ENCODE data around the gene NUFIP1.
"Not testable (repeated sequence)": the region's sequence is repeated elsewhere in the genome, so short reads cannot be mapped to it uniquely, and the experiment has no call there.

NUFIP1 gene

GRCh38 chr13:44902738-44903137 lies 86.5 kb downstream of the NUFIP1 start:
- DNase-seq (ENCODE audit: low read depth) = no peak
- TF ChIP-seq, protein P1, sequence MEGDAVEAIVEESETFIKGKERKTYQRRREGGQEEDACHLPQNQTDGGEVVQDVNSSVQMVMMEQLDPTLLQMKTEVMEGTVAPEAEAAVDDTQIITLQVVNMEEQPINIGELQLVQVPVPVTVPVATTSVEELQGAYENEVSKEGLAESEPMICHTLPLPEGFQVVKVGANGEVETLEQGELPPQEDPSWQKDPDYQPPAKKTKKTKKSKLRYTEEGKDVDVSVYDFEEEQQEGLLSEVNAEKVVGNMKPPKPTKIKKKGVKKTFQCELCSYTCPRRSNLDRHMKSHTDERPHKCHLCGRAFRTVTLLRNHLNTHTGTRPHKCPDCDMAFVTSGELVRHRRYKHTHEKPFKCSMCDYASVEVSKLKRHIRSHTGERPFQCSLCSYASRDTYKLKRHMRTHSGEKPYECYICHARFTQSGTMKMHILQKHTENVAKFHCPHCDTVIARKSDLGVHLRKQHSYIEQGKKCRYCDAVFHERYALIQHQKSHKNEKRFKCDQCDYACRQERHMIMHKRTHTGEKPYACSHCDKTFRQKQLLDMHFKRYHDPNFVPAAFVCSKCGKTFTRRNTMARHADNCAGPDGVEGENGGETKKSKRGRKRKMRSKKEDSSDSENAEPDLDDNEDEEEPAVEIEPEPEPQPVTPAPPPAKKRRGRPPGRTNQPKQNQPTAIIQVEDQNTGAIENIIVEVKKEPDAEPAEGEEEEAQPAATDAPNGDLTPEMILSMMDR (IDR thresholded peaks at IDR 0.05; ENCODE audit: control insufficient read depth, extremely low read depth, insufficient read depth) = no peak
- H3K4me3 ChIP-seq (ENCODE audit: low read depth, low read length) = no peak overlapping the region

- TF ChIP-seq, protein P1 (IDR thresholded peaks at IDR 0.05; ENCODE audit: control insufficient read depth, extremely low read depth, insufficient read depth) = no peak
Observed at GRCh38 chr13:44899967-44900366, 89.3 kb downstream of the NUFIP1 start.

GRCh38 chr13:44898308-44898707 lies 91.0 kb downstream of the NUFIP1 start:
- not testable (repeated sequence) for DNase-seq (ENCODE audit: low read depth); H3K4me3 ChIP-seq (ENCODE audit: low read depth, low read length)

More at GRCh38 chr13:44899967-44900366, 89.3 kb downstream of the NUFIP1 start:
- no peak overlapping the region for H3K4me3 ChIP-seq (ENCODE audit: low read depth, low read length)
- no peak for DNase-seq (ENCODE audit: low read depth)

DNA sequence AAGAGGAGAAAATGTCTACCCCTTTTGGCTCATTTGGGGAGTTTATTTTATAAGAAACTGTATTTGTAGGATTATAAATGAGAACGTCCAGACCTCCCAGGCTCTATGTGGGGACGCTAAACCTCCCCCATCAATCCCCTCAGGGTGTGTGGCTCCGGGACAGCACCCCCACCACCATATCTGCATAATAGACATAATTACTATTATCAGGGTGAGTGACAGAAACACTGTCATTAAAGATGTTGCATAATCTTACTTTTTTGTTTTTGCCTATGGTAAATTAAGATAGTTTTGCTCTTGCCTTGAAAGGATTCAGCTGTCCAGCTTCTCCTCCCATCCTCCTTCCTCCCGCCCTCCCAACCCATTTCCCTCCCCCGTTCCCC lies 93.3 kb downstream of the NUFIP1 start:
- TF ChIP-seq, protein P1 (IDR thresholded peaks at IDR 0.05; ENCODE audit: control insufficient read depth, extremely low read depth, insufficient read depth) = no peak
- no peak for DNase-seq (ENCODE audit: low read depth)
- H3K4me3 ChIP-seq (ENCODE audit: low read depth, low read length) = no peak overlapping the region

DNA sequence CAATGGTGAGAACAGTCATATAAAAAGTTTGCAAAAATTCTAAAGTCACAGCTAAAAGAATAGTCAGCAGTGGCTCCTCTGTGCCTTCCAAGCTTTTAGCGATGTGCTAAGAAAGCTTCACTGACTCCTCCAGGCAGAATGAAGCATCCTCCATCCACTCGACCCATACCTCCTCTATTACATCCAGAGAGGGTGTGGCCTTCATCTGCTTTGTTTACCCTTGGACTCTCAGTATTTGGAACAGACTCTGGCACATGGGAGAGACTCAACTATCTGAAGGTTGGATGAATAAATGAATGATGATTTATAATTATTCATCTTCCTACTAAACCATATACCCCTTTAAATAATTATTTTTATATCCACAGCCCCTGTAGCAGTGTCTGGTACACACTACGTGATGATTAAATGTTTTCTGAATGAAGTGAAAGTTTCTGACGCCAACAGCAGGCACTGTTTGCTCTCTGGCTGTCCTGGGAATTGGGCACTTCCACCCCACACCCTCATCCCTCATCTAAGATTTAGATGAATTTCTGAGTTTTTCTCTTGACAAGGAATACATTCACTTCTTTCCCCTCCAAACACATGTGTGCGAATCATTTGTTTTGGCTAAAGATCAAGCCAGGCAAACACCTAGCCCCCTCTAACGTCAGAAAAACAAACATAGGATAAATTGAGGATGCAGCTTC lies 93.9 kb downstream of the NUFIP1 start:
- H3K4me3 ChIP-seq (ENCODE audit: low read depth, low read length) = no peak overlapping the region
- TF ChIP-seq, protein P1 (IDR thresholded peaks at IDR 0.05; ENCODE audit: control insufficient read depth, extremely low read depth, insufficient read depth) = no peak
- no peak for DNase-seq (ENCODE audit: low read depth)

DNA sequence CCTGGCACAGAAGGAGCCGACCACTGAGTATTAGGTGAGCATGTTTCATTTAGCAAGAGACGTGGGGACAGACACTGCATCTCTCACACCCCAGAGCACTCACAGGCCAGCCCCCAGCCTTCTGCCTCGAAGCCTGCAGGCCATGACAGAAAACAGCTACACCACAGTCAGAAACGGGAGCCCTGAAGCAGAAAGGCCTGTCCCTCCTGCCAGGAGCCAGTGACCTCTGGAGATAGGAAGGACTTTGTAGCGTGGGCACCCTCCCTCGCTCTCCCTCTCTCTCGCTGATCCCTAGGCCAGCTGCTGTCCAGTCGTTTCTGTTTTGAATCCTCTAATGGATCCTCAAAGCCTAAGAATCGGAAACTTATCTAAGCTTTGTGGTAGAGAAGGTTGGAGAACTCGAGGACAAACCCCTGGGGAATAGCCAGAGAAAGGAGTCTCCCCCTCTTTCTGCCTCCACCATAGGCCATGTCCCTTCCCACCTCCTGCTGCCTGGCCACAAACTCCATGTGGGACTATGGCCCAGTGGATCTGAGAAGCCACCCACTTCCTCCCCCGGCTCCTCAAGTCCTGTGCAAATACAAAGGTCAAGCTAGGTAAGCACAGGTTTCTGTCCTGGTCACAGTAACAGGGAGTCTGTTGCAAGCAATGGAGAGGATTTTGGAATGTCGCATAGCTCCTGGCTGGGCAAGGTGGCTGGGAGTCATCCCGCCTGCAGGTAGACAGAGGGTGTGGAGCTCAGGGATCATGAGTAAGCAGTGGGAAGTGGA lies 95.1 kb downstream of the NUFIP1 start:
- DNase-seq (ENCODE audit: low read depth) = no peak

More for the DNA sequence above, 95.1 kb downstream of the NUFIP1 start:
- no peak overlapping the region for H3K4me3 ChIP-seq (ENCODE audit: low read depth, low read length)
- TF ChIP-seq, protein P1 (IDR thresholded peaks at IDR 0.05; ENCODE audit: control insufficient read depth, extremely low read depth, insufficient read depth) = no peak
